Mesenteric fat pad (tissue), 1 donor: ENCODE data around the gene RALGAPA1. TPM values are rescaled to one million over a fixed set of nuclear protein-coding genes. Genes with fewer than 3 reads are reported as not detected.
"Not testable (repeated sequence)": the region's sequence is repeated elsewhere in the genome, so short reads cannot be mapped to it uniquely, and the experiment has no call there.

Experiments
- DNase-seq: peaks from one replicate; pipeline ENCODE4 v3.0.0-alpha.2; 2020; ENCODE audit warnings: low spot score
- total RNA-seq: library from RNA; stranded (reverse); fragmentation: NEBNext Ultra II Directional; extraction: Animal tissue kit (Norgen Biotek cat#: 25700); gene quantifications from one replicate; pipeline ENCODE4 v1.2.1, GENCODE V29; 2021
- donor health status: DM: yes; HTN: yes; CAD: no.

The RALGAPA1 gene
- total RNA-seq, 1 donor from 2014 or later = 50.7 TPM

- DNase-seq = no peak
Observed at GRCh38 chr14:35704793-35705493, 104.2 kb downstream of the RALGAPA1 start.

- DNase-seq = no peak
Observed at GRCh38 chr14:35701531-35701930, 107.6 kb downstream of the RALGAPA1 start.

GRCh38 chr14:35699791-35700444 lies 109.2 kb downstream of the RALGAPA1 start:
- DNase-seq = no peak

- DNase-seq = no peak
Observed at GRCh38 chr14:35696575-35696974, 112.5 kb downstream of the RALGAPA1 start.

- no peak for DNase-seq
Observed at GRCh38 chr14:35696119-35696518, 113.0 kb downstream of the RALGAPA1 start.

GRCh38 chr14:35695647-35696046 lies 113.4 kb downstream of the RALGAPA1 start:
- DNase-seq = no peak

GRCh38 chr14:35695072-35695471 lies 114.0 kb downstream of the RALGAPA1 start:
- DNase-seq = no peak

GRCh38 chr14:35689000-35689460 lies 120.1 kb downstream of the RALGAPA1 start:
- no peak for DNase-seq

GRCh38 chr14:35688126-35688826 lies 120.8 kb downstream of the RALGAPA1 start:
- DNase-seq = no peak

- no peak for DNase-seq
Observed at GRCh38 chr14:35687335-35687939, 121.7 kb downstream of the RALGAPA1 start.

- DNase-seq = not testable (repeated sequence)
Observed at GRCh38 chr14:35683688-35684087, 125.4 kb downstream of the RALGAPA1 start.

- no peak for DNase-seq
Observed at GRCh38 chr14:35682802-35683201, 126.3 kb downstream of the RALGAPA1 start.

- DNase-seq = no peak
Observed at GRCh38 chr14:35678403-35679028, 130.6 kb downstream of the RALGAPA1 start.

- DNase-seq = no peak
Observed at GRCh38 chr14:35669782-35670181, 139.3 kb downstream of the RALGAPA1 start.

- no peak for DNase-seq
Observed at GRCh38 chr14:35666429-35667043, 142.6 kb downstream of the RALGAPA1 start.

GRCh38 chr14:35661875-35662274 lies 147.2 kb downstream of the RALGAPA1 start:
- DNase-seq = no peak

GRCh38 chr14:35653045-35653444 lies 156.1 kb downstream of the RALGAPA1 start:
- no peak for DNase-seq

- DNase-seq = no peak
Observed at GRCh38 chr14:35643513-35643912, 165.6 kb downstream of the RALGAPA1 start.

GRCh38 chr14:35637851-35638250 lies 171.2 kb downstream of the RALGAPA1 start:
- DNase-seq = no peak

GRCh38 chr14:35637269-35637668 lies 171.8 kb downstream of the RALGAPA1 start:
- no peak for DNase-seq

GRCh38 chr14:35632676-35633075 lies 176.4 kb downstream of the RALGAPA1 start:
- DNase-seq = no peak
